SK-N-SH (cell line): ENCODE results near the gene QRFPR. TPM values are rescaled to one million over a fixed set of nuclear protein-coding genes. Genes with fewer than 3 reads are reported as not detected.

Source experiments
- CTCF ChIA-PET: fragments of 300-600, 350-600 bp; formaldehyde crosslinking; extraction: SDS; loops from one replicate; lab custom pipeline; 2021; lab: Yijun Ruan, JAX
- POLR2A ChIA-PET: fragments of 350-600 bp; sonication (Branson Sonifier 250); formaldehyde crosslinking; extraction: SDS; loops from one replicate; lab custom pipeline; 2020; ENCODE audit warnings: antibody characterized with exemption, inconsistent platforms; lab: Yijun Ruan, JAX
- DNase-seq: peaks from one replicate; pipeline ENCODE4 v3.0.0; 2012
- H2AFZ ChIP-seq: fragments of 200-600 bp; sonication (generic); 2 replicates; pipeline ENCODE4 v1.8.1; 2016; ENCODE audit warnings: antibody characterized with exemption, mild to moderate bottlenecking, low read depth
- H3F3A ChIP-seq: fragments of 200-600 bp; sonication (generic); replicated peaks from 2 replicates; pipeline ENCODE3; 2016; ENCODE audit warnings: antibody characterized with exemption, mild to moderate bottlenecking; ENCODE audit not compliant: insufficient read depth
- H3K27ac ChIP-seq, 2 experiments: fragments of 200-500 bp in 1 of 2; fragments of 200-600 bp in 1 of 2; sonication (Bioruptor generic) in 1 of 2; sonication (generic), shearing (Covaris generic) in 1 of 2; 2 replicates each; pipeline versions ENCODE4 v1.5.1 to v1.6.1; 2014 to 2016; ENCODE audit warnings: low read depth in 2 of 2, inconsistent platforms in 1 of 2, low read length in 1 of 2, mild to moderate bottlenecking in 1 of 2, mixed read lengths in 1 of 2
- H3K27me3 ChIP-seq: fragments of 200-600 bp; sonication (generic), shearing (Covaris generic); 2 replicates; pipeline ENCODE4 v1.6.1; 2016; ENCODE audit warnings: mixed run types; ENCODE audit not compliant: insufficient read depth
- H3K36me3 ChIP-seq, 2 experiments: fragments of 200-500 bp in 1 of 2; fragments of 200-600 bp in 1 of 2; sonication (Bioruptor generic) in 1 of 2; sonication (generic) in 1 of 2; replicated peaks in 1 of 2; 2 replicates each; pipeline versions ENCODE3 to v1.5.1; 2014 to 2016; ENCODE audit warnings: low read length in 1 of 2, mild to moderate bottlenecking in 1 of 2; ENCODE audit not compliant: insufficient read depth in 2 of 2, control insufficient read depth in 1 of 2
- H3K4me1 ChIP-seq, 2 experiments: fragments of 200-500 bp in 1 of 2; fragments of 200-600 bp in 1 of 2; sonication (Bioruptor generic) in 1 of 2; sonication (generic), shearing (Covaris generic) in 1 of 2; 2 replicates each; pipeline versions ENCODE4 v1.5.1 to v1.6.1; 2014 to 2016; ENCODE audit warnings: low read depth in 1 of 2, low read length in 1 of 2, mixed run types in 1 of 2; ENCODE audit not compliant: insufficient read depth in 2 of 2, control insufficient read depth in 1 of 2
- H3K4me2 ChIP-seq: fragments of 200-600 bp; sonication (generic), shearing (Covaris generic); 2 replicates; pipeline ENCODE4 v1.6.1; 2017; ENCODE audit warnings: mixed run types
- H3K4me3 ChIP-seq, 2 experiments: fragments of 200-500 bp in 1 of 2; fragments of 200-600 bp in 1 of 2; sonication (Bioruptor generic) in 1 of 2; sonication (generic), shearing (Covaris generic) in 1 of 2; 2 replicates each; pipeline versions ENCODE4 v1.5.1 to v1.8.1; 2014 to 2016; ENCODE audit warnings: low read depth in 2 of 2, inconsistent platforms in 1 of 2, low read length in 1 of 2, mild to moderate bottlenecking in 1 of 2, mixed read lengths in 1 of 2, moderate library complexity in 1 of 2
- H3K79me2 ChIP-seq: fragments of 200-600 bp; sonication (generic); 2 replicates; pipeline ENCODE4 v1.8.1; 2017; ENCODE audit warnings: mild to moderate bottlenecking; ENCODE audit not compliant: insufficient read depth
- H3K9ac ChIP-seq: fragments of 200-600 bp; sonication (generic); 2 replicates; pipeline ENCODE4 v1.6.1; 2017; ENCODE audit warnings: mixed run types
- H3K9me2 ChIP-seq: fragments of 200-600 bp; sonication (generic); 2 replicates; pipeline ENCODE4 v1.6.1; 2017; ENCODE audit warnings: mixed run types
- H3K9me3 ChIP-seq: fragments of 200-600 bp; sonication (generic); 2 replicates; pipeline ENCODE4 v1.6.1; 2017; ENCODE audit warnings: mixed run types, mild to moderate bottlenecking, moderate library complexity
- H4K20me1 ChIP-seq: fragments of 200-600 bp; sonication (generic); 2 replicates; pipeline ENCODE4 v1.6.1; 2017; ENCODE audit warnings: mild to moderate bottlenecking, mixed run types; ENCODE audit not compliant: insufficient read depth
- EZH2phosphoT487 ChIP-seq: fragments of 200-600 bp; sonication (generic); IDR thresholded peaks from 2 replicates; pipeline ENCODE4 v1.6.1; 2017; ENCODE audit warnings: low read depth, mixed run types, mild to moderate bottlenecking, antibody characterized with exemption, moderate library complexity, borderline replicate concordance
- FOSL2 ChIP-seq: IDR thresholded peaks from 2 replicates; pipeline ENCODE4 v1.4.0; 2012; ENCODE audit warnings: low read depth, mild to moderate bottlenecking, moderate library complexity, borderline replicate concordance
- FOXJ3 ChIP-seq: sonication (generic); formaldehyde crosslinking; IDR thresholded peaks from 2 replicates; pipeline ENCODE4 v1.5.1; 2020; ENCODE audit warnings: mild to moderate bottlenecking, missing genetic modification reagents
- FOXM1 ChIP-seq: IDR thresholded peaks from 2 replicates; pipeline ENCODE4 v1.4.0; 2012; ENCODE audit warnings: low read depth, mild to moderate bottlenecking
- MEF2A ChIP-seq: IDR thresholded peaks from 2 replicates; pipeline ENCODE4 v1.4.0; 2012; ENCODE audit warnings: low read depth, borderline replicate concordance
- NFIC ChIP-seq: IDR thresholded peaks from 2 replicates; pipeline ENCODE4 v1.4.0; 2012; ENCODE audit warnings: borderline replicate concordance
- NRF1 ChIP-seq: IDR thresholded peaks from 2 replicates; pipeline ENCODE4 v1.6.1; 2012; ENCODE audit warnings: low read depth, mild to moderate bottlenecking, low read length
- POLR2AphosphoS5 ChIP-seq: IDR thresholded peaks from 2 replicates; pipeline ENCODE4 v1.6.1; 2012; ENCODE audit warnings: low read depth, low read length
- RAD21 ChIP-seq: IDR thresholded peaks from 2 replicates; pipeline ENCODE4 v1.6.1; 2012; ENCODE audit warnings: mild to moderate bottlenecking, low read length
- RXRA ChIP-seq: IDR thresholded peaks from 2 replicates; pipeline ENCODE4 v1.4.0; 2012; ENCODE audit warnings: low read depth, mild to moderate bottlenecking, borderline replicate concordance
- SMC3 ChIP-seq: IDR thresholded peaks from 2 replicates; pipeline ENCODE4 v1.6.1; 2012; ENCODE audit warnings: low read depth, low read length, improper control_type of control experiment
- TAF1 ChIP-seq: IDR thresholded peaks from 2 replicates; pipeline ENCODE4 v1.6.1; 2012; ENCODE audit warnings: low read depth, mild to moderate bottlenecking, low read length, moderate library complexity, borderline replicate concordance
- TCF12 ChIP-seq: IDR thresholded peaks from 2 replicates; pipeline ENCODE4 v1.4.0; 2012
- TEAD4 ChIP-seq: IDR thresholded peaks from 2 replicates; pipeline ENCODE4 v1.4.0; 2012; ENCODE audit warnings: mild to moderate bottlenecking, borderline replicate concordance; ENCODE audit not compliant: insufficient read depth
- WGBS: methylation state at CpG from one replicate; pipeline ENCODE4 v1.1.6; 2017; ENCODE audit warnings: low lambda C conversion rate; 5-methylcytosine and 5-hydroxymethylcytosine counted together
- polyA plus RNA-seq, 3 experiments: library from polyadenylated mRNA; depleted of rRNA; stranded (reverse); fragments of >200 nt; gene quantifications; 2 replicates each; pipeline ENCODE4 v1.2.3, GENCODE V29; 2012
- TF ChIP-seq, protein P1 (sequence below): IDR thresholded peaks from 2 replicates; pipeline ENCODE4 v1.6.1; 2012; ENCODE audit warnings: mild to moderate bottlenecking, low read depth, low read length, moderate library complexity
- TF ChIP-seq, protein P2 (sequence below): fragments of 150-350 bp; IDR thresholded peaks from 2 replicates; pipeline ENCODE4 v1.6.1; 2016; ENCODE audit warnings: mild to moderate bottlenecking, low read depth, low read length

The QRFPR gene
- polyA plus RNA-seq, 1 of the 3 experiments (the other 2 are of a cell fraction), result not detected

DNA sequence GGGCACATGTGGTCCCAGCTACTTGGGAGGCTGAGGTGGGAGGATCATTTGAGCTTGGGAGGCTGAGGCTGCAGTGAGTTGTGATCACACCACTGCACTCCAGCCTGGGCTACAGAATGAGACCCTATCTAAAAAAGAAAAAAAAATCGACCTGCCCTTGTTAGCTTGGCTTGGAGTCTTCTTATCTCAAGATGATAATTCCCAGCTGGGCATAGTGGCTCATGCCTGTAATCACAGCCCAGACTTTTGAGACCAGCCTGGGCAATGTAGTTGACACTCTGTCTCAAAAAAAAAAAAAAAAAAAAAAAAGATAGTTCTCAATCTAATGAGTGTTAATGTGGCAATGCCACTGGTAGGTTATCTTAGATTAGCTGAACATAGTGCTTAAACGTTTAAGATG, 41.0 kb downstream of the QRFPR start:
- Histone ChIP-seq H3K79me2 (no peaks in the 10 kb centered on the region), H4K20me1 (no peaks in the 10 kb centered on the region), H3K36me3 (no peaks in the 10 kb centered on the region), H3F3A (no peaks in the 10 kb centered on the region), H3K4me1 (no peaks in the 10 kb centered on the region; a peak in 1 of 4 replicates), H3K4me3 (no peak overlapping the region), H3K4me2 (no peak overlapping the region), H3K9me2 (no peaks in the 10 kb centered on the region), H2AFZ (no peak overlapping the region), H3K27me3 (no peaks in the 10 kb centered on the region; the same call in 1 of the 2 replicates), H3K27ac (no peak overlapping the region), H3K9ac (no peak overlapping the region), H3K9me3 (no peaks in the 10 kb centered on the region)
- ChIA-PET CTCF (interaction anchor here (0.7 kb wide), 1 partner anchor 9 kb away, joined by 3 read pairs; no protein-coding TSS in a partner anchor), POLR2A (no interaction called here)
- no peak for DNase-seq
- TF ChIP-seq, protein P1, sequence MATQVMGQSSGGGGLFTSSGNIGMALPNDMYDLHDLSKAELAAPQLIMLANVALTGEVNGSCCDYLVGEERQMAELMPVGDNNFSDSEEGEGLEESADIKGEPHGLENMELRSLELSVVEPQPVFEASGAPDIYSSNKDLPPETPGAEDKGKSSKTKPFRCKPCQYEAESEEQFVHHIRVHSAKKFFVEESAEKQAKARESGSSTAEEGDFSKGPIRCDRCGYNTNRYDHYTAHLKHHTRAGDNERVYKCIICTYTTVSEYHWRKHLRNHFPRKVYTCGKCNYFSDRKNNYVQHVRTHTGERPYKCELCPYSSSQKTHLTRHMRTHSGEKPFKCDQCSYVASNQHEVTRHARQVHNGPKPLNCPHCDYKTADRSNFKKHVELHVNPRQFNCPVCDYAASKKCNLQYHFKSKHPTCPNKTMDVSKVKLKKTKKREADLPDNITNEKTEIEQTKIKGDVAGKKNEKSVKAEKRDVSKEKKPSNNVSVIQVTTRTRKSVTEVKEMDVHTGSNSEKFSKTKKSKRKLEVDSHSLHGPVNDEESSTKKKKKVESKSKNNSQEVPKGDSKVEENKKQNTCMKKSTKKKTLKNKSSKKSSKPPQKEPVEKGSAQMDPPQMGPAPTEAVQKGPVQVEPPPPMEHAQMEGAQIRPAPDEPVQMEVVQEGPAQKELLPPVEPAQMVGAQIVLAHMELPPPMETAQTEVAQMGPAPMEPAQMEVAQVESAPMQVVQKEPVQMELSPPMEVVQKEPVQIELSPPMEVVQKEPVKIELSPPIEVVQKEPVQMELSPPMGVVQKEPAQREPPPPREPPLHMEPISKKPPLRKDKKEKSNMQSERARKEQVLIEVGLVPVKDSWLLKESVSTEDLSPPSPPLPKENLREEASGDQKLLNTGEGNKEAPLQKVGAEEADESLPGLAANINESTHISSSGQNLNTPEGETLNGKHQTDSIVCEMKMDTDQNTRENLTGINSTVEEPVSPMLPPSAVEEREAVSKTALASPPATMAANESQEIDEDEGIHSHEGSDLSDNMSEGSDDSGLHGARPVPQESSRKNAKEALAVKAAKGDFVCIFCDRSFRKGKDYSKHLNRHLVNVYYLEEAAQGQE, result no peak
- TF ChIP-seq TAF1 (no peak), TCF12 (no peak), MEF2A (no peak), POLR2AphosphoS5 (no peak), RXRA (no peak), FOXJ3 (CRISPR knock-in tag) (no peak), FOSL2 (no peak), EZH2phosphoT487 (no peak), FOXM1 (no peak), TEAD4 (no peak), RAD21 (no peak), NFIC (no peak), SMC3 (no peak), NRF1 (no peak)
- TF ChIP-seq, protein P2, sequence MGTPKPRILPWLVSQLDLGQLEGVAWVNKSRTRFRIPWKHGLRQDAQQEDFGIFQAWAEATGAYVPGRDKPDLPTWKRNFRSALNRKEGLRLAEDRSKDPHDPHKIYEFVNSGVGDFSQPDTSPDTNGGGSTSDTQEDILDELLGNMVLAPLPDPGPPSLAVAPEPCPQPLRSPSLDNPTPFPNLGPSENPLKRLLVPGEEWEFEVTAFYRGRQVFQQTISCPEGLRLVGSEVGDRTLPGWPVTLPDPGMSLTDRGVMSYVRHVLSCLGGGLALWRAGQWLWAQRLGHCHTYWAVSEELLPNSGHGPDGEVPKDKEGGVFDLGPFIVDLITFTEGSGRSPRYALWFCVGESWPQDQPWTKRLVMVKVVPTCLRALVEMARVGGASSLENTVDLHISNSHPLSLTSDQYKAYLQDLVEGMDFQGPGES, result no peak
- 4% methylated on average over 2 of the region's 2 CpGs for WGBS
